Measurements from ENCODE around the gene CENPA.

GRCh38 chr2:26782876-26783704 lies 2.8 kb upstream of the CENPA start:
- TF ChIP-seq, protein P1, sequence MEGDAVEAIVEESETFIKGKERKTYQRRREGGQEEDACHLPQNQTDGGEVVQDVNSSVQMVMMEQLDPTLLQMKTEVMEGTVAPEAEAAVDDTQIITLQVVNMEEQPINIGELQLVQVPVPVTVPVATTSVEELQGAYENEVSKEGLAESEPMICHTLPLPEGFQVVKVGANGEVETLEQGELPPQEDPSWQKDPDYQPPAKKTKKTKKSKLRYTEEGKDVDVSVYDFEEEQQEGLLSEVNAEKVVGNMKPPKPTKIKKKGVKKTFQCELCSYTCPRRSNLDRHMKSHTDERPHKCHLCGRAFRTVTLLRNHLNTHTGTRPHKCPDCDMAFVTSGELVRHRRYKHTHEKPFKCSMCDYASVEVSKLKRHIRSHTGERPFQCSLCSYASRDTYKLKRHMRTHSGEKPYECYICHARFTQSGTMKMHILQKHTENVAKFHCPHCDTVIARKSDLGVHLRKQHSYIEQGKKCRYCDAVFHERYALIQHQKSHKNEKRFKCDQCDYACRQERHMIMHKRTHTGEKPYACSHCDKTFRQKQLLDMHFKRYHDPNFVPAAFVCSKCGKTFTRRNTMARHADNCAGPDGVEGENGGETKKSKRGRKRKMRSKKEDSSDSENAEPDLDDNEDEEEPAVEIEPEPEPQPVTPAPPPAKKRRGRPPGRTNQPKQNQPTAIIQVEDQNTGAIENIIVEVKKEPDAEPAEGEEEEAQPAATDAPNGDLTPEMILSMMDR (IDR thresholded peaks at IDR 0.05), result no peak
- TF ChIP-seq POLR2A (IDR thresholded peaks at IDR 0.05; ENCODE audit: low read length) (no peak), PHF8 (IDR thresholded peaks at IDR 0.05; ENCODE audit: borderline replicate concordance, low read depth) (no peak), RFX5 (IDR thresholded peaks at IDR 0.05) (no peak), ESRRA (IDR thresholded peaks at IDR 0.05; ENCODE audit: borderline replicate concordance, low read length) (no peak), ZFP36 (IDR thresholded peaks at IDR 0.05; ENCODE audit: borderline replicate concordance, partially characterized antibody) (no peak), MYC (IDR thresholded peaks at IDR 0.05; ENCODE audit: borderline replicate concordance, low read length) (no peak), CEBPB (IDR thresholded peaks at IDR 0.05) (peak in 1 of 2 experiments; percentile 41; a peak in 1 of 4 replicates)
- TF ChIP-seq, protein P2, sequence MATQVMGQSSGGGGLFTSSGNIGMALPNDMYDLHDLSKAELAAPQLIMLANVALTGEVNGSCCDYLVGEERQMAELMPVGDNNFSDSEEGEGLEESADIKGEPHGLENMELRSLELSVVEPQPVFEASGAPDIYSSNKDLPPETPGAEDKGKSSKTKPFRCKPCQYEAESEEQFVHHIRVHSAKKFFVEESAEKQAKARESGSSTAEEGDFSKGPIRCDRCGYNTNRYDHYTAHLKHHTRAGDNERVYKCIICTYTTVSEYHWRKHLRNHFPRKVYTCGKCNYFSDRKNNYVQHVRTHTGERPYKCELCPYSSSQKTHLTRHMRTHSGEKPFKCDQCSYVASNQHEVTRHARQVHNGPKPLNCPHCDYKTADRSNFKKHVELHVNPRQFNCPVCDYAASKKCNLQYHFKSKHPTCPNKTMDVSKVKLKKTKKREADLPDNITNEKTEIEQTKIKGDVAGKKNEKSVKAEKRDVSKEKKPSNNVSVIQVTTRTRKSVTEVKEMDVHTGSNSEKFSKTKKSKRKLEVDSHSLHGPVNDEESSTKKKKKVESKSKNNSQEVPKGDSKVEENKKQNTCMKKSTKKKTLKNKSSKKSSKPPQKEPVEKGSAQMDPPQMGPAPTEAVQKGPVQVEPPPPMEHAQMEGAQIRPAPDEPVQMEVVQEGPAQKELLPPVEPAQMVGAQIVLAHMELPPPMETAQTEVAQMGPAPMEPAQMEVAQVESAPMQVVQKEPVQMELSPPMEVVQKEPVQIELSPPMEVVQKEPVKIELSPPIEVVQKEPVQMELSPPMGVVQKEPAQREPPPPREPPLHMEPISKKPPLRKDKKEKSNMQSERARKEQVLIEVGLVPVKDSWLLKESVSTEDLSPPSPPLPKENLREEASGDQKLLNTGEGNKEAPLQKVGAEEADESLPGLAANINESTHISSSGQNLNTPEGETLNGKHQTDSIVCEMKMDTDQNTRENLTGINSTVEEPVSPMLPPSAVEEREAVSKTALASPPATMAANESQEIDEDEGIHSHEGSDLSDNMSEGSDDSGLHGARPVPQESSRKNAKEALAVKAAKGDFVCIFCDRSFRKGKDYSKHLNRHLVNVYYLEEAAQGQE (IDR thresholded peaks at IDR 0.05), result no peak
- TF ChIP-seq, protein P3, sequence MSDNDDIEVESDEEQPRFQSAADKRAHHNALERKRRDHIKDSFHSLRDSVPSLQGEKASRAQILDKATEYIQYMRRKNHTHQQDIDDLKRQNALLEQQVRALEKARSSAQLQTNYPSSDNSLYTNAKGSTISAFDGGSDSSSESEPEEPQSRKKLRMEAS (IDR thresholded peaks at IDR 0.05), result no peak

All from A549 (cell line).